ENCODE data around the gene GSTO2.
A peak's percentile ranks its signal among the peaks of the same experiment; 100 is the strongest.

Gene GSTO2

GRCh38 chr10:104300736-104301292, 31.8 kb downstream of the GSTO2 start:
- H3K4me3 ChIP-seq (ENCODE audit: low read depth, low read length), result peak overlapping the region; percentile 43
- POLR2A ChIA-PET, result interaction anchor here (0.8 to 2.9 kb wide), 5 partner anchors 9 to 51 kb away, joined by 3 to 21 read pairs (median 5); partner anchors contain the start of gene ITPRIP
- CTCF ChIA-PET, result interaction anchor here (1.1 to 4.0 kb wide), 5 partner anchors 10 to 50 kb away, joined by 5 to 77 read pairs (median 19); partner anchors contain the start of genes CFAP58 and ITPRIP
- DNase-seq (ENCODE audit: low read depth, low spot score), result peak; percentile 93
- TF ChIP-seq, protein P1, sequence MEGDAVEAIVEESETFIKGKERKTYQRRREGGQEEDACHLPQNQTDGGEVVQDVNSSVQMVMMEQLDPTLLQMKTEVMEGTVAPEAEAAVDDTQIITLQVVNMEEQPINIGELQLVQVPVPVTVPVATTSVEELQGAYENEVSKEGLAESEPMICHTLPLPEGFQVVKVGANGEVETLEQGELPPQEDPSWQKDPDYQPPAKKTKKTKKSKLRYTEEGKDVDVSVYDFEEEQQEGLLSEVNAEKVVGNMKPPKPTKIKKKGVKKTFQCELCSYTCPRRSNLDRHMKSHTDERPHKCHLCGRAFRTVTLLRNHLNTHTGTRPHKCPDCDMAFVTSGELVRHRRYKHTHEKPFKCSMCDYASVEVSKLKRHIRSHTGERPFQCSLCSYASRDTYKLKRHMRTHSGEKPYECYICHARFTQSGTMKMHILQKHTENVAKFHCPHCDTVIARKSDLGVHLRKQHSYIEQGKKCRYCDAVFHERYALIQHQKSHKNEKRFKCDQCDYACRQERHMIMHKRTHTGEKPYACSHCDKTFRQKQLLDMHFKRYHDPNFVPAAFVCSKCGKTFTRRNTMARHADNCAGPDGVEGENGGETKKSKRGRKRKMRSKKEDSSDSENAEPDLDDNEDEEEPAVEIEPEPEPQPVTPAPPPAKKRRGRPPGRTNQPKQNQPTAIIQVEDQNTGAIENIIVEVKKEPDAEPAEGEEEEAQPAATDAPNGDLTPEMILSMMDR (IDR thresholded peaks at IDR 0.05; ENCODE audit: insufficient read depth, low read length, missing control alignments), result no peak

DNA sequence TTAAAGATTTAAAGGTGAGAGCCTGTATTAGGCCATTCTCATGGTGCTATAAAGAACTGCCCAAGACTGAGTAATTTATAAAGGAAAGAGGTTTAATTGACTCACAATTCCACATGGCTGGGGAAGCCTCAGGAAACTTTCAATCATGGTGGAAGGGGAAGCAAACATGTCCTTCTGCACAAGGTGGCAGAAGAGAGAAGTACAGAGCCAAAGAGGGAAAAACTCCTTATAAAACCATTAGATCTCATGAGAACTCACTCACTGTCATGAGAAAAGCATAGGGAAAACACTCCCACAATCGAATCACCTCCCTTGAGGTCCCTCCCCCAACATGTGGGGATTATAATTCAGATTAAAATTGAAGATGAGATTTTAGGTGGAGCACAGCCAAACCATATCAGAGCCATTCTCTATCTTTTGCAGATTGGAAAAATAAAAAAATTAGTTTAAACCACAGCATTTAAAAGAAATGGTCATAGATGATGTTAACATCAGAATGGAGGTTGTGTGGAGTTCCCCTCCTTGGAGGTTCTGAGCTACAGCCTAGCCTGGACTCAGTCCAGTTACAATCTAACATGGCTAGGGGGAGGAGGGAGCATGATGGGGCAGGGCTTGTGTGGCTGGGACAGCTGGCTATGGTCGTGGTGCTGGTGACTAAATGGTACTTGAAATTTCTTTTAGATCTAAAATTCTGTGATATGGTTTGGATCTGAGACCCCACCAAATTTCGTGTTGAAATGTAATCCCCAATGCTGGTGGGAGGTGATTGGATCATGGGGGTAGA, 33.1 kb downstream of the GSTO2 start:
- no peak overlapping the region for H3K4me3 ChIP-seq (ENCODE audit: low read depth, low read length)
- ChIA-PET CTCF (interaction anchor here (0.7 to 13.4 kb wide), 6 partner anchors 9 to 50 kb away, joined by 3 to 234 read pairs (median 70); partner anchors contain the start of genes CFAP58 and ITPRIP), POLR2A (no interaction called here)
- TF ChIP-seq, protein P1 (IDR thresholded peaks at IDR 0.05; ENCODE audit: insufficient read depth, low read length, missing control alignments), result no peak
- DNase-seq (ENCODE audit: low read depth, low spot score), result no peak

DNA sequence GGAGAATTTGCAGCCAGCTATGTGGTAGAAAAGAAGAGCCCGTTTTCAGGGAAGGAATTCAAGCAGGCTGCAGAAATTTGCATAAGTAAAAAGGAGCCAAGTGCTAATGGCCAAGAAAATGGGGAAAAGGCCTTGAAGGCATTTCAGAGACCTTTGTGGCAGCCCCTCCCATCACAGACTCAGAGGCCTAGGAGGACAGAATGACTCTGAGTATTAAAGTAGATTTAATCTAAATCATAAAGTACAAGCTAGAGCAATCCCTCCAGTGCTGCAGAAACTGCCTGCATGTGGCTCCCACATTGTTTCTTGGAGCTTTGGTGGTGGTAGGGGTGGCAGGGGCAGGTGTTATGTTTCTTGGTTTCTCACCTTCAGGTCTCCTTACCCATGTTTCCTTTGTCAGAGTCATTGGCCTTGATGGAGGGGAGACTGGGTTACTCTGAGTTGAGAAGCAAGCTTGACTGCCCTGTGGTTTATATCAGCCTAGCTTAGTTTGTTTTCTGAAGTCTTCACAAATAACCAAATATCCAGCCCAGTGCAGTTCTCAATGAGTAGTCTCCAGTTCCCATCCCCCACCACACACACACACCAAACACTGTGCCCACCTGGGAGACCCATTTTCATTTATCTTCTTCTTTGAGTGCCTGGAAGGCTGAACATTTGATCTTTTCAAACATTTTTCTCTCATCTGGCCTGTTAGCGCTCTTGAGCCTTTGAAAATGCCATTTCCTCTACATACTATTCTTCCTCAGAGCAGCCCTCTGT, 34.8 kb downstream of the GSTO2 start:
- CTCF ChIA-PET, result interaction anchor here (1.0 to 13.4 kb wide), 9 partner anchors 10 to 48 kb away, joined by 3 to 234 read pairs (median 17); partner anchors contain the start of genes CFAP58 and ITPRIP
- TF ChIP-seq, protein P1 (IDR thresholded peaks at IDR 0.05; ENCODE audit: insufficient read depth, low read length, missing control alignments), result no peak
- POLR2A ChIA-PET, result no interaction called here
- H3K4me3 ChIP-seq (ENCODE audit: low read depth, low read length), result no peak overlapping the region
- DNase-seq (ENCODE audit: low read depth, low spot score), result no peak

GRCh38 chr10:104304356-104304745, 35.4 kb downstream of the GSTO2 start:
- no peak overlapping the region for H3K4me3 ChIP-seq (ENCODE audit: low read depth, low read length)
- CTCF ChIA-PET, result interaction anchor here (1.5 to 13.4 kb wide), 9 partner anchors 11 to 48 kb away, joined by 3 to 234 read pairs (median 24); partner anchors contain the start of genes CFAP58 and ITPRIP
- TF ChIP-seq, protein P1 (IDR thresholded peaks at IDR 0.05; ENCODE audit: insufficient read depth, low read length, missing control alignments), result no peak
- no peak for DNase-seq (ENCODE audit: low read depth, low spot score)
- POLR2A ChIA-PET, result no interaction called here

DNA sequence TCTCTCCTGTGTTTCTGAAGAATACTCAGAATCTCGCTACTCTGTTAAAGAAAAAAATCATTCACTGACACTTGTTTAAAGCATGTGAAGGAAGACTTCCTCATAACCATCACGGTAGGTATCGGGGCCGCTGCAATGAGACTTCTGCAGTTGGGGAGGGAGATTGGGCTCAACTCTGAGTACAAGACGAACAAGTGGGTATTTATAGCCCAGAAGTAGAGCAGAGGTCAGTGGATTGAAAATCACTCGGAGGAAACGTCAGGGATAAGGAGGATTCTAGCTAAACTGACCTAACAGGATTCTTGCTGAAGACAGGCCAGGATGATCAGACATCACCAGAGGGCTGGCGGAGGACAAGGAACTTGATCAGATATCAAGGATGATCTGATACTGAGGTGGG, 35.9 kb downstream of the GSTO2 start:
- ChIA-PET POLR2A (interaction anchor here (0.8 to 2.6 kb wide), 3 partner anchors 10 to 33 kb away, joined by 3 to 9 read pairs (median 6); partner anchors contain the start of gene ITPRIP), CTCF (interaction anchor here (1.0 to 13.4 kb wide), 12 partner anchors 12 to 276 kb away, joined by 3 to 234 read pairs (median 20); partner anchors contain the start of genes CFAP58 and ITPRIP)
- H3K4me3 ChIP-seq (ENCODE audit: low read depth, low read length), result no peak overlapping the region
- TF ChIP-seq, protein P1 (IDR thresholded peaks at IDR 0.05; ENCODE audit: insufficient read depth, low read length, missing control alignments), result no peak
- DNase-seq (ENCODE audit: low read depth, low spot score), result no peak

Measured in AG04449 (cell line).